ENCODE results near the gene CEP350. TPM values are rescaled to one million over a fixed set of nuclear protein-coding genes. Genes with fewer than 3 reads are reported as not detected.

The CEP350 gene
- total RNA-seq, 1 donor: 57.9 TPM

DNA sequence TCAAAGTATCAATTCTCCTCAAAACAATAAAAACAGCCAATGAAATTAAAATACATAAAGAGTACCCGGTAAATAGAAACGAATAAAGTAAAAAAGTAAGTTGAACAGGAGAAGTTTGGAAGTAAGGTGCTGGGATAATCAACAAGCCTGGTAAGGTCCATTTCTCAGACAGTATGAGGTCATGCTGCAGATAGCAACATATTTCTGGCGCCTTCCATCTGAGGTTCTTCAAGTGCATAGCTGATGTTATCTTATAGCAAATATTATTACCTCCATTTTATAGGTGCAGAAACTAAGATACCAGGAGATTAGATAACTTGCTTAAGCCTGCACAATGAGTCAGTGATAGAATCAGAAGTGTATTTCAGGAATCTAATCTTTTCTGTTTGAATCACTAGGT is 23.7 kb upstream of the CEP350 start:
- TF ChIP-seq, protein P1, sequence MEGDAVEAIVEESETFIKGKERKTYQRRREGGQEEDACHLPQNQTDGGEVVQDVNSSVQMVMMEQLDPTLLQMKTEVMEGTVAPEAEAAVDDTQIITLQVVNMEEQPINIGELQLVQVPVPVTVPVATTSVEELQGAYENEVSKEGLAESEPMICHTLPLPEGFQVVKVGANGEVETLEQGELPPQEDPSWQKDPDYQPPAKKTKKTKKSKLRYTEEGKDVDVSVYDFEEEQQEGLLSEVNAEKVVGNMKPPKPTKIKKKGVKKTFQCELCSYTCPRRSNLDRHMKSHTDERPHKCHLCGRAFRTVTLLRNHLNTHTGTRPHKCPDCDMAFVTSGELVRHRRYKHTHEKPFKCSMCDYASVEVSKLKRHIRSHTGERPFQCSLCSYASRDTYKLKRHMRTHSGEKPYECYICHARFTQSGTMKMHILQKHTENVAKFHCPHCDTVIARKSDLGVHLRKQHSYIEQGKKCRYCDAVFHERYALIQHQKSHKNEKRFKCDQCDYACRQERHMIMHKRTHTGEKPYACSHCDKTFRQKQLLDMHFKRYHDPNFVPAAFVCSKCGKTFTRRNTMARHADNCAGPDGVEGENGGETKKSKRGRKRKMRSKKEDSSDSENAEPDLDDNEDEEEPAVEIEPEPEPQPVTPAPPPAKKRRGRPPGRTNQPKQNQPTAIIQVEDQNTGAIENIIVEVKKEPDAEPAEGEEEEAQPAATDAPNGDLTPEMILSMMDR (IDR thresholded peaks at IDR 0.05; ENCODE audit: insufficient read depth, low read length): no peak
- peak; percentile 28 for DNase-seq (ENCODE audit: low read depth)
- no peak overlapping the region for H3K4me3 ChIP-seq (ENCODE audit: low read depth, low read length)

DNA sequence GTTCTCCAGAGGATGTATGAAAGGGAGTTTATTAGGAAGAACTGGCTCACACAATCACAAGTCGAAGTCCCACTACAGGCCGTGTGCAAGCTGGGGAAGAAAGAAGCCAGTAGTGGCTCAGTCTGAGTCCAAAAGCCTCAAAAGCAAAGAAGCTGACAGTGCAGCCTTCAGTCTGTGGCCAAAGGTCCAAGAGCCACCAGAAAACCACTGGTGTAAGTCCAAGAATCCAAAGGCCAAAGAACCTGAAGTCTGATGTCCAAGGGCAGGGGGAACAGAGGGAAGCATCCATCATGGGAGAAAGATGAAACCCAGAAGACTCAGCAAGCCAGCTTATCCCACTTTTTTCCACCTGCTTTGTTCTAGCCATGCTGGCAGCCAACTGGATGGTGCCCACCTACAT is 21.4 kb upstream of the CEP350 start:
- DNase-seq (ENCODE audit: low read depth): no peak
- H3K4me3 ChIP-seq (ENCODE audit: low read depth, low read length): no peak overlapping the region
- TF ChIP-seq, protein P1 (IDR thresholded peaks at IDR 0.05; ENCODE audit: insufficient read depth, low read length): no peak

DNA sequence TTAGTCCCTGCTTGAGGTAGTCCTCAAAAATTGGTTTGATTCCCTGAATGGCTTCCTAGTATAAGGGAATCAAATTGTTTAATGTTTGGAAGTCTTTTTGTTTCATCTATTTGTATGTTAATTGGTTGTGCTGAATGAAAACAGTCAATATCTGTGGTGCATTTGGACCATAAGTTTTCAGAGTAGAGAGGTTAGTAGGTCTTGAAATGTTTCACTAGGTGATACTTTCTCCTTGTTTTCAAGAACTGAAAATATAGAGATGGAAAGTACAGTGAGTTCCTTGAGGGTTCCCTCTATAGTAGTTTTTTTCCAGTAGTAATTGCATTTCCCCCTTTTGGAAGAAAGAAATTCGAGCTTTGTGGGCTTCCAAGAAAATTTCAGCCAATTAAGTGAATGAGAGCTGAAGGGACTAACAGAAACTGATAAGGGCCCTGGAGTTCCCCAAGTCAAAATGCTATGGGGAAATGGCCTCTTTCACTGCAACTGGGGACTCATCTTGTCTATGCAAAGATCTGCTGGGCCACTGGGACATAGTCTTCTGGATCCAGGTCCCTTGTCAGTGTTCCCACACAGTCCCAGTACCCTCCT is 18.6 kb upstream of the CEP350 start:
- TF ChIP-seq, protein P1 (IDR thresholded peaks at IDR 0.05; ENCODE audit: insufficient read depth, low read length): no peak
- no peak overlapping the region for H3K4me3 ChIP-seq (ENCODE audit: low read depth, low read length)
- DNase-seq (ENCODE audit: low read depth): no peak

DNA sequence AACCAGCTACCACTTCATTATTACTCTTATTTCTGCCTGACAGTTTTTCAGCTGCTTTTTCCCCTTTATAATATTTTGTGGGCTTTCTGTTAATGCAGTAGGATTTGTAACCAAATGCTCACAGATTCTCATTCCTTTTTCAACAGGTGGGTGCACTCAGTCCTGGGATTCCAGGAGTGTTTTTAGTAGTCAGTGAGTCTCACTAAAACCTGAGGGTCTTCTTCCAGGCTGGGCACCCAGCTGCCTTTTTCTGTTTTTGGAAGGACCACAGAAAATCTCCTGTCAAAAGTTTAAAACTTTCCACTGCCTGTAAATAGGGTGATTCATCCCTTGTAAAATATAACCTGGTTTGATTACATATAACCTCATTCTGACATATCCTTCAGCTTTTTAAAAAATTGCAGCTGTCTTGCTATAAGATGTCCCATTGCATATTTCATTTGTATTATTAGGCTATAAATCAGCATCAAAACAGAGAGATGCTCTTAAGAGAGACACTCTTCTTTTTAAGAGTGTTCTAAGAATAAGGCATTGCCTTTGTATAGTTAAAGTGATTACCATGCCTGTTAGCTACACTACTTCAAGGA is 16.8 kb upstream of the CEP350 start:
- DNase-seq (ENCODE audit: low read depth): no peak
- TF ChIP-seq, protein P1 (IDR thresholded peaks at IDR 0.05; ENCODE audit: insufficient read depth, low read length): no peak
- H3K4me3 ChIP-seq (ENCODE audit: low read depth, low read length): no peak overlapping the region

DNA sequence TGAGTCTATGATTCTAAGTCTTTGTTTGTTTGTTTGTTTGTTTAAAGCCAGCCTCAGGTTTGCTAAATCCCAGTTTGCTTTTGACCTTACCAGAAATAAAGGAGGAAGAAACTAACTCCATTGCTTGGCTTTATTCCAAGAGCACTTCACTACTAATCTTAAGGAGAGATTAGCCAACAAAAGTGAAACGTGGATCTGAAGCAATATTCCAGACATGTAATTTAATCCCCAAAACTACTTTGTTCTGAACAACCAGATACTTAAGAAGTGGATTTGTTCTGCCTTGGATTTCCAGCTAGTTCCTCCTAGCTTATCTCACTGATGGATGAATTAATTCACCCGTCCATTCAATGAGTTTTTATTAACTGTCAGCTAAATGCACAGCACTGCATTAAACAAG is 15.9 kb upstream of the CEP350 start:
- TF ChIP-seq, protein P1 (IDR thresholded peaks at IDR 0.05; ENCODE audit: insufficient read depth, low read length): no peak
- no peak overlapping the region for H3K4me3 ChIP-seq (ENCODE audit: low read depth, low read length)
- peak; percentile 81 for DNase-seq (ENCODE audit: low read depth)

DNA sequence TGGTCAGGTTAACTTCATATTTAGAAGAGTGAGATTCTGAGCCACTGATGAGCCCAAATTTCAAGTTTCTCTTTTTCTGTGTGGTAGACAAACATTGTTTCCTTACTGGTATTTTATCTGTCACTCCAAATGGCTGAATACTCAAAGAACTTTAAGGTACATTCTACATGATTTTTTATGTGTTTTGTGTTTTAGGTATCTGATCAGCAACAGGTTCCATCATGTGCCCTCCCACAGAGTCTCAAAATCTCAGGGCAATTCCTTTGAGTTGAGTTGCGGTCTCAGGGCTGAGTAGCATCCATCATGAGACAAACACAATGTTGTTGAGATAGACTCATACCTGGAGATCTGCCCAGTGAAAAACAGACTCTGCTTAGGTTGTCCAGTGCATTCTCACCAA is 14.7 kb upstream of the CEP350 start:
- DNase-seq (ENCODE audit: low read depth): no peak
- TF ChIP-seq, protein P1 (IDR thresholded peaks at IDR 0.05; ENCODE audit: insufficient read depth, low read length): no peak
- no peak overlapping the region for H3K4me3 ChIP-seq (ENCODE audit: low read depth, low read length)

DNA sequence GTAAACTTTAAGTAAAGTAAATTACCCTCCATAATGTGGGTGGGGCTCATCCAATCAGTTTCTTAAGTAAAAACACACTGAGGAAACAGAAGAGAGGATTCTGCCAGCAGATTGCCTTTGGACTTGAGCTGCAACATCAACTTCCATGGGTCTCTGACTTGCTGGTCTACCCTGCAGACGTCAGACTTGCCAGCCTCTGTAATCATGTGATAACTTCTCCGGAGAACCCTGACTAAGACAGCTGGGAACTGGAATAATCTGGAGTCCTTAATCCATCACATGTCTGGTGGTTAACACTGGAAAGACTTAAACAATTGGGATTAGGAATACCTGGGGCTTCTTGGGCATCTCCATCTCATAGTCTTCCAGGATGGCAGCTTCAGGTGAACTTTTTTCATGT is 13.2 kb upstream of the CEP350 start:
- TF ChIP-seq, protein P1 (IDR thresholded peaks at IDR 0.05; ENCODE audit: insufficient read depth, low read length): no peak
- no peak for DNase-seq (ENCODE audit: low read depth)
- no peak overlapping the region for H3K4me3 ChIP-seq (ENCODE audit: low read depth, low read length)

Measured in fibroblast of the aortic adventitia (primary cell).